GM21515 (cell line): ENCODE data around the gene SDR42E1.

ENCODE experiments used
- ATAC-seq: cut with Tn5 transposase; IDR thresholded peaks from one replicate; pipeline ENCODE4 v1.9.1; 2021; ENCODE audit not compliant: unreplicated experiment

Gene SDR42E1

DNA sequence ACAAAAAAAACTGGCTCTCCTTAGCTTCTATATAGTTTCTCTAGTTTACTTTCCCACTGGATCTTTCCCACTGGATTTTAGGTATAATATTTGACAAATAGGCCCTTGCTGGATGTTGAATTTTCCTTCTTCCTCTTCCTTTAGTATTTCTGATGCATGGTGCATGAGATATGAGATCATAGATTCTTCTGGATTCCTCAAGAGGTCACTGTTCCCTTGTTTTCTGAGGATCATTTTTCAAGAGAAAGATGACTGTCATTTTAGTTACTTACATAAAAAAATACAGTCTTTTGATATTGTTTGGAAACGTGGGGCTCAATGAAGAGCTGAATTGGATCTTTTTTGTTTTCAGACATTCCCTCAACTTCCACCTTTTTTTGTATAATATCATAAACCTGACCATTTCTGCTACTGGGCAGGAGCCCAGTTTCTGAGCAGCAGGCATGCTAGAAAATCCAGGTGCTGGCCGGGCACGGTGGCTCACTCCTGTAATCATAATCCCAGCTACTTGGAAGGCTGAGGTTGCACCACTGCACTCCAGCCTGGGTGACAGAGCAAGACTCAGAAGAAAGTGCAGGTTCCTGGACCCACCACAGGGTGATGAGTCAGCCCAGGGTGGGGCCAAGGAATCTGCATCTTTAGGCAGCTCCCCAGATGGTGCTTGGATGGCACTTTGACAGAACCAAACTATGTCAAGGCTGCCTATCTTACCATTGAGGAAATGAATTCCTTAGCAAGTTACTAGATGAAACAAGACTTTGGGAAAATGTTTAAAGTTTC, 70.3 kb downstream of the SDR42E1 start:
- no peak for ATAC-seq

DNA sequence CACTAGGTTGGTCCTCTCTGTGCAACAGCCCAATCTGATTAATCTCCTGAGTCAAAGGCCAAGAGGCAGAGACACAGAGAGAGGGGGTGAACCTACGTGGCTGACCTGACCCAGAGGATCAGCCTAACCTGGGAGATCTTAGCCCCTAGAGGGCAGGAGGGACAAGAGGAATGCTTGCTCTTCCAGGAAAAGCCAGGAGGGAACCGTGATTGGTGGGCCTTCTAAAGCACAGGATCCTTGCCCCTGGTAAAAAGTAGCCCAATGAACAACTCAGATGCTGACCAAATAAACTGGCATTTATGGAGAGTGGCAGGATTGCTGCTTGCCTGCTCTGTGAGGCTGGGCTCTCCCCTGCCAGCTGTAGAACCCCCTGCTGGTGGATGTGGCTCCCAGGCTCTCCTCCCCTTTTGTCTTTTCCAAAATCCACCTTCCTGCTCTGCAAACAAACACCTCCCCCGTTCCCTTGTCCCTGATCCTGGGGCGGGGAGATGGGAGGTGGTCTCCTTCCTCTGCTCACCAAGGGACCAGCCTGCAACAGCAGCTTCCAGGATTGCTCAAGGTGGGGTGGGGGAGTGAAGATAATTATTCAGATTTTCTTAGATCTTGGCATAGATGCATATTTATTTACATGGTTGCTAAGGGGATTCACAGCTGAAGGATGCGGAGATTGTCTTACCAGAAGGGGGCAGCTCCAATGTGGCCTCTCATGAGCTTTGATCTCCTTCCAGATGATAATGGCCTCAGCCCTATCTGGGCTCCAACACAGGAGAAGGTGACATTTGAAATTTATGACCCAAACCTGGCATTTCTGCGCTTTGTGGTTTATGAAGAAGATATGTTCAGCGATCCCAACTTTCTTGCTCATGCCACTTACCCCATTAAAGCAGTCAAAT, 71.9 kb downstream of the SDR42E1 start:
- no peak for ATAC-seq
